NCI-H345 treated with DMSO at 0.1 percent for 48 hours (cell line): ENCODE measurements around the gene WFDC9.
"Not testable (repeated sequence)": the region's sequence is repeated elsewhere in the genome, so short reads cannot be mapped to it uniquely, and the experiment has no call there.

Experiments
- DNase-seq: peaks from one replicate; lab custom pipeline; 2025; ENCODE audit not compliant: unreplicated experiment; lab: John Stamatoyannopoulos, UW

WFDC9 gene

DNA sequence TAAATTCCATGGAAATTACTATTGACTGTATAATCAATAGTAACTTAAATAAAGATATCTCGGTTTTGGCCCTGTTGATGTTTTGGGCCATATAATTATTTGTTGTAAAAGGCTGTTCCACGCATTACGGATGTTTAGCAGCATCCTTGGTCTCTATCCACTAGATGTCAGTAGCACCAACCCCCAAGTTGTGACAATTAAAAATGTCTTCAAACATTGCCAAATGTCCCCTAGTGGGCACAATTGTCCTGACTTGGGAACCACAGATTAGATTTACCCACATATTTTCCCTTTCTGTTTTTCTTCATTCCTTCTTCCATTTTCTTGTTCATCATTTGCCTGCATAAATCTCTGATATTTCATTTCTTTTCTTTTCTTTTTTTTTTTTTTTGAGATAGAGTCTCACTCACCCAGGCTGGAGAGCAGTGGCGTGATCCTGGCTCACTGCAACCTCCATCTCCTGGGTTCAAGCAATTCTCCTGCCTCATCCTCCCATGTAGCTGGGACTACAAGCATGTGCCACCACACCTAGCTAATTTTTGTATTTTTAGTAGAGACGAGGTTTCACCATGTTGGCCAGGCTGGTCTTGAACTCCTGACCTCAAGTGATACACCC, 38.4 kb downstream of the WFDC9 start:
- DNase-seq = peak; percentile 22

DNA sequence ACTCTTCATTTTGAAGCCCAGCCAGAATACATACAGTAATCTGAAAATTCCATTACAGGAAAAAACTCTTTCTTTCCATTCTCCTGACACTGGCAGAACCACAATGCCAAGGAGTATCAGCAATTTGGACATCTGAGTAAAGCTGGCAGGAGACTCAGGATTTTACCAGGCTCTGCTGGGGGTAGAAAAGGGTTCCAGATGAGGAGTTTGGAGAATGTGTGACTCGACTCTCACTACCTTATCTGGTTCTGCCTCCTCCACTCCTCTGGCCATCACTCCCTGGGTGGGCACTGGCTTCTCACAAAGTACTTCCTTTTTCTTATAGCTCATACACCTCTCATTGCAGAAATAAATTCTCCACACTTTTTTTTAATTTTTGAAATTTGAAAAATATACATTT, 41.4 kb downstream of the WFDC9 start:
- no peak for DNase-seq

DNA sequence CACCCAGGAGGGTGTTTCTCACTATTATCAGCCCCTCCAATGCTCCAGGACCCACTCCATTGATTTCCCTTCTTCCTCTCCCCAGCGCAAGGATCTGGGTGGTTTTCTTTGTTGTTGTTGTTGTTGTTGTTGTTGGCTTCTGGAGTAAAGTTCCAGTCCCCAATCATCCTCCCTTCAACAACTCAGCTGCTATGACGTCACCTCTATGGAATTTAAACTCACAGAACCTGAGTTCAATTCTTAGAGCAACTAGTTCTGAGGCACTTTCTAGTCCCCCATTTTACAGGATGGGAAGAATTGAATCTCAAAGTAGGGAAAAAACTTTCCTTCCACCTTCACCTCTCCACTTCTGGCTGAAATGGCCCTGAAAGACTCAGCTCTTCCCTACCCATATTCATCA, 42.3 kb downstream of the WFDC9 start:
- DNase-seq = no peak

DNA sequence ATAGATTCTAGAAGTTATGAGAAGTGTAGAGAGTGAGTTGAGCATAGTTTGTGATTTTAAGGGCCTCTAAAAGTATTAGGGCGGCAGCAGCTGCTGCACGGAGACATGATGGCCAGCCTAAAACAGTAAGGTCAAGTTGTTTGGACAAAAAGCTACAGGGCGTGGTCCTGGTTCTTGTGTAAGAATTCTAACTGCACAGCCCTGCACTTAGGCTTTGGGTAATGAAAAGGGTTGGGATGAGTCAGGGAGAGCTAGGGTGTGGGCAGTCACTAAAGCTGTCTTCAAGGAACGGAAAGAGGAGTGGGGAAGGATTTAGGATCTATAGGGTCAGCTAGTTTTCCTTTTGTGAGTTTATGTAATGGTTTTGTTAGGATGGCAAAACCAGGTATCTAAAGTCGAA, 45.1 kb downstream of the WFDC9 start:
- DNase-seq = not testable (repeated sequence)

DNA sequence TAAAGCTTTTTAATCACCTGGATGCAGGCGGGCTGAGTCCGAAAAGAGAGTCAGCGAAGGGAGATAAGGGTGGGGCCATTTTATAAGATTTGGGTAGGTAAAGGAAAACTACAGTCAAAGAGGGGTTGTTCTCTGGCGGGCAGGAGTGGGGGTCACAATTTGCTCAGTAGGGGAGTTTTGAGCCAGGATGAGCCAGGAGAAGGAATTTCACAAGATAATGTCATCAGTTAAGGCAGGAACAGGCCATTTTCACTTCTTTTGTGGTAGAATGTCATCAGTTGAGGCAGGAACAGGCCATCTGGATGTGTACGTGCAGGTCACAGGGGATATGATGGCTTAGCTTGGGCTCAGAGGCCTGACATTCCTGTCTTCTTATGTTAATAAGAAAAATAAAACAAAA, 46.8 kb downstream of the WFDC9 start:
- not testable (repeated sequence) for DNase-seq

- DNase-seq = no peak
Measured at GRCh38 chr20:45583502-45583901, 47.6 kb downstream of the WFDC9 start.

GRCh38 chr20:45581702-45582101, 49.4 kb downstream of the WFDC9 start:
- DNase-seq = no peak

- DNase-seq = no peak
Measured at GRCh38 chr20:45579184-45579583, 51.9 kb downstream of the WFDC9 start, which contains the start of gene WFDC8. WFDC8 (minus strand) TSS chr20:45579284; CDS start chr20:45579247, 37 bp downstream.

GRCh38 chr20:45578231-45578630, 52.9 kb downstream of the WFDC9 start:
- DNase-seq = no peak

DNA sequence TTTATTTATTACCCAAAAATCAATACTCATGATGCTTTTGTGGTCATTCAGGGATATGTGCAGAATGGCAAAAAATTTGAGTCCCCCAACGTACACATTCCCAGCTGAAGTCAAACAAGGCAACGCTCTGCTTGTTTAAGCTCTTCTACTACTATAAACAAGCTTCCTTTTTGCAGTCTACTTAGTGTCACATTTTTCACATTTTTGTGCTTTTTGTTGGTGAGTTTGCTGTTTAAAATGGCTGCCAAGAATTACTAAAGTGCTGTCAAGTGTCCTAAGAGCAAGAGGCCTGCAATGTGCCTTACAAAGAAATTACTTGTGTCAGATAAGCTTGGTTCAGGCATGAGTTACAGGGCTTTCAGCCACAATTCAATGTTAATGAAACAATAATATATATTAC, 54.1 kb downstream of the WFDC9 start:
- no peak for DNase-seq

GRCh38 chr20:45575931-45576330, 55.2 kb downstream of the WFDC9 start:
- DNase-seq = no peak

DNA sequence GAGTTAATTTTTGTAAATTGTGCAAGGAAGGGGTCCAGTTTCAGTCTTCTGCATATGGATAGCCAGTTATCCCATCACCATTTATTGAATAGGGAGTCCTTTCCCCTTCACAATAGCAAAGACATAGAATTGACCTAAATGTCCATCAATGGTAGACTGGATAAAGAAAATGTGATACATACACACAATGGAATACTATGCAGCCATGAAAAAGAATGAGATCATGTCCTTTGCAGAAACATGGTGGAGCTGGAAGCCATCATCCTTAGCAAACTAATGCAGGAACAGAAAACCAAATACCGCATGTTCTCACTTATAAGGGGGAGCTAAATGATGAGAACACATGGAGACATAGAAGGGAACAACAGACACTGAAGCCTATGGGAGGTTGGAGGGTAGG, 61.4 kb downstream of the WFDC9 start:
- not testable (repeated sequence) for DNase-seq

DNA sequence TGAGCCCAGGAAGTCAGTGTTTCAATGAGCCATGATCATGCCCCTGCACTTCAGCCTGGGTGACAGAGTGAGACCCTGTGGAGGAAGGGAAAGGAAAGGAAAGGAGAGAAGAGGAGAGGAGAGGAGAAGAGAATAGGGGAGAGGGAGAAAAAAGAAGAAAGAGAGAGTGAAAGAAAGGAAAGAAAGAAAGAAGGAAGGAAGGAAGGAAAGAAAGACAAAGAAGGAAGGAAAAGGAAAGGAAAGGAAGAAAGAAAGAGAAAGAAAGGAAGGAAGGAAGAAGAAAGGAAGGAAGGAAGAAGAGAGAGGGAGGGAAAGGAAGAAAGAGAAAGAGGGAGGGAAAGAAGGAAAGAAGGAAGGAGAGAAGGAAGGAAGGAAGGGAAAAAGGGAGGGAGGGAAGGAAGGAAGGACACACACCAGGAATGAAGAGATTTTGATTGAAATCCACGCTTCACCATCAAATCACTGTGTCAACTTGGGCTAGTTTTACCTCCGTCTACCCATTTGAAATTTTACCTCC, 66.3 kb downstream of the WFDC9 start:
- DNase-seq = no peak
